Activated B cell treated with CpG ODN at 0.5 μM for 24 hours (primary cell): ENCODE data around the gene STXBP2. TPM values are rescaled to one million over a fixed set of nuclear protein-coding genes. Genes with fewer than 3 reads are reported as not detected.

ENCODE experiments used
- ATAC-seq: fragments of 200-7000 bp; cut with Tn5 transposase; one replicate; pipeline ENCODE4 v1.10.0; 2021; ENCODE audit warnings: low read depth, mild to moderate bottlenecking, moderate library complexity
- CTCF ChIA-PET: fragments of 350-600 bp; sonication (Branson Sonifier 250); formaldehyde crosslinking; loops from one replicate; lab custom pipeline; 2021; ENCODE audit warnings: antibody characterized with exemption; lab: Charles Lee
- POLR2A ChIA-PET: fragments of 350-600 bp; sonication (Branson Sonifier 250); formaldehyde crosslinking; loops from one replicate; lab custom pipeline; 2021; ENCODE audit warnings: antibody characterized with exemption; lab: Charles Lee
- DNase-seq: peaks from one replicate; pipeline ENCODE4 v3.0.0; 2022
- H3K27ac Mint-ChIP-seq: one replicate; pipeline ENCODE4 v1.8.0; 2020; ENCODE audit warnings: mixed read lengths
- H3K27me3 Mint-ChIP-seq: one replicate; pipeline ENCODE4 v1.8.0; 2021; ENCODE audit warnings: mixed read lengths
- H3K36me3 Mint-ChIP-seq: one replicate; pipeline ENCODE4 v1.8.0; 2021; ENCODE audit warnings: low read depth, mixed read lengths
- H3K4me1 Mint-ChIP-seq: one replicate; pipeline ENCODE4 v1.8.0; 2021; ENCODE audit warnings: mixed read lengths
- H3K4me3 Mint-ChIP-seq: one replicate; pipeline ENCODE4 v1.8.0; 2020; ENCODE audit warnings: mild to moderate bottlenecking, mixed read lengths
- H3K9me3 Mint-ChIP-seq: one replicate; pipeline ENCODE4 v1.8.0; 2020; ENCODE audit warnings: mixed read lengths
- CTCF ChIP-seq: fragments of 200-600 bp; IDR thresholded peaks from one replicate; pipeline ENCODE4 v1.8.0; 2022; ENCODE audit warnings: antibody characterized with exemption, mild to moderate bottlenecking
- intact Hi-C: fragments of 100-400 bp; cut with micrococcal nuclease; formaldehyde crosslinking; loops from one replicate; pipeline ENCODE4 v1.15.1; 2024
- total RNA-seq: library from RNA; stranded (reverse); gene quantifications from 2 replicates; pipeline ENCODE4 v1.2.3, GENCODE V29; 2022

The STXBP2 gene
- total RNA-seq, 1 donor from 2014 or later: 176 TPM

- no peak for TF ChIP-seq CTCF
- H3K4me1 Mint-ChIP-seq: peaks cover 55% of the 10 kb centered on the region
- POLR2A ChIA-PET: interaction anchor here (1.0 to 2.3 kb wide), 3 partner anchors 12 to 40 kb away, joined by 3 to 10 read pairs (median 8); no protein-coding TSS in a partner anchor
- peaks cover 36% of the 10 kb centered on the region for H3K36me3 Mint-ChIP-seq
- H3K27me3 Mint-ChIP-seq: peaks cover 6% of the 10 kb centered on the region
- intact Hi-C loops: loop anchor here (5.0 kb wide), 1 partner anchor 35 kb away; no protein-coding TSS in a partner anchor
- ATAC-seq: no peak
- peak overlapping the region; percentile 93 for H3K4me3 Mint-ChIP-seq
- H3K27ac Mint-ChIP-seq: peak overlapping the region; percentile 93
- no peaks in the 10 kb centered on the region for H3K9me3 Mint-ChIP-seq
- no peak for DNase-seq
- CTCF ChIA-PET: interaction anchor here (0.9 to 2.5 kb wide), 2 partner anchors 31 to 118 kb away, joined by 5 to 15 read pairs; no protein-coding TSS in a partner anchor
These were observed 45.4 kb downstream of the STXBP2 start for GRCh38 chr19:7682175-7682855.

- ATAC-seq: no peak
- DNase-seq: no peak
- H3K4me1 Mint-ChIP-seq: peaks cover 32% of the 10 kb centered on the region
- ChIA-PET POLR2A (interaction anchor here (0.7 to 1.9 kb wide), 7 partner anchors 12 to 121 kb away, joined by 3 to 11 read pairs (median 4); partner anchors contain the start of gene FCER2), CTCF (interaction anchor here (0.7 to 1.7 kb wide), 2 partner anchors 44 to 114 kb away, joined by 3 to 11 read pairs; no protein-coding TSS in a partner anchor)
- peaks cover 51% of the 10 kb centered on the region for H3K36me3 Mint-ChIP-seq
- H3K27ac Mint-ChIP-seq: peak overlapping the region; percentile 72
- no peak for TF ChIP-seq CTCF
- no peaks in the 10 kb centered on the region for H3K27me3 Mint-ChIP-seq
- no peaks in the 10 kb centered on the region for H3K9me3 Mint-ChIP-seq
- H3K4me3 Mint-ChIP-seq: no peak overlapping the region
- intact Hi-C loops: no loop called here
These were observed 48.9 kb downstream of the STXBP2 start for GRCh38 chr19:7685546-7686445.

- ChIA-PET POLR2A (interaction anchor here (1.2 to 1.7 kb wide), 2 partner anchors 11 to 14 kb away, joined by 3 to 11 read pairs; partner anchors contain the start of gene FCER2), CTCF (no interaction called here)
- H3K9me3 Mint-ChIP-seq: no peaks in the 10 kb centered on the region
- intact Hi-C loops: no loop called here
- H3K4me1 Mint-ChIP-seq: peaks cover 26% of the 10 kb centered on the region
- H3K27ac Mint-ChIP-seq: peak overlapping the region; percentile 38
- peak; percentile 15 for DNase-seq
- no peak for TF ChIP-seq CTCF
- H3K27me3 Mint-ChIP-seq: no peaks in the 10 kb centered on the region
- no peak overlapping the region for H3K4me3 Mint-ChIP-seq
- peak; percentile 18 for ATAC-seq
- H3K36me3 Mint-ChIP-seq: peaks cover 45% of the 10 kb centered on the region
These were observed 50.3 kb downstream of the STXBP2 start for GRCh38 chr19:7687177-7687576.

- DNase-seq: no peak
- no peaks in the 10 kb centered on the region for H3K9me3 Mint-ChIP-seq
- POLR2A ChIA-PET: interaction anchor here (0.8 to 1.2 kb wide), 3 partner anchors 9 to 17 kb away, joined by 3 to 4 read pairs (median 4); partner anchors contain the start of gene TRAPPC5
- H3K27ac Mint-ChIP-seq: peak overlapping the region; percentile 20
- no peak for ATAC-seq
- peaks cover 23% of the 10 kb centered on the region for H3K4me1 Mint-ChIP-seq
- no peak for TF ChIP-seq CTCF
- peaks cover 29% of the 10 kb centered on the region for H3K36me3 Mint-ChIP-seq
- H3K4me3 Mint-ChIP-seq: no peak overlapping the region
- CTCF ChIA-PET: no interaction called here
- intact Hi-C loops: no loop called here
- no peaks in the 10 kb centered on the region for H3K27me3 Mint-ChIP-seq
These were observed 52.3 kb downstream of the STXBP2 start for GRCh38 chr19:7689165-7689564.
